Gastroesophageal sphincter (tissue), 4 donors: ENCODE data around the gene OPCML. TPM values are rescaled to one million over a fixed set of nuclear protein-coding genes. Genes with fewer than 3 reads are reported as not detected.

Experiments
- ATAC-seq: fragments of 150-250 bp; one replicate; pipeline ENCODE4 v1.9.1; 2016; ENCODE audit warnings: mild to moderate bottlenecking, moderate library complexity
- H3K27ac ChIP-seq, 4 donors: fragments of 200-600 bp; sonication (generic) in 3 of 4; 1 replicate in 3 of 4; 2 replicates in 1 of 4; pipeline ENCODE4 v1.5.1; 2016 to 2019
- H3K27me3 ChIP-seq: fragments of 200-600 bp; sonication (generic); one replicate; pipeline ENCODE4 v1.5.1; 2019
- H3K36me3 ChIP-seq, 2 donors: fragments of 200-600 bp; sonication (generic); one replicate each; pipeline ENCODE4 v1.5.1; 2019; ENCODE audit warnings: control low read depth in 1 of 2
- H3K4me1 ChIP-seq, 3 donors: fragments of 200-600 bp; sonication (generic); 1 replicate in 2 of 3; 2 replicates in 1 of 3; pipeline ENCODE4 v1.5.1; 2016 to 2019; ENCODE audit warnings: control low read depth in 2 of 3
- H3K4me3 ChIP-seq, 2 donors: fragments of 200-600 bp; sonication (generic); one replicate each; pipeline ENCODE4 v1.5.1; 2019; ENCODE audit warnings: mild to moderate bottlenecking in 1 of 2, moderate library complexity in 1 of 2
- H3K9me3 ChIP-seq, 3 donors: fragments of 200-600 bp; sonication (generic); one replicate each; pipeline ENCODE4 v1.5.1; 2017 to 2019; ENCODE audit warnings: control low read depth in 2 of 3
- CTCF ChIP-seq, 4 experiments: fragments of 200-600 bp in 2 of 4; fragments of 450-650 bp in 2 of 4; sonication (generic) in 1 of 4; IDR thresholded peaks; one replicate each; pipeline ENCODE4 v1.5.1; 2017 to 2019; ENCODE audit warnings: antibody characterized with exemption in 4 of 4, mild to moderate bottlenecking in 2 of 4, moderate library complexity in 2 of 4
- EP300 ChIP-seq: sonication (generic); formaldehyde crosslinking; IDR thresholded peaks from one replicate; pipeline ENCODE4 v1.6.1; 2017; ENCODE audit warnings: antibody characterized with exemption, mild to moderate bottlenecking
- POLR2A ChIP-seq, 2 donors: fragments of 450-650 bp; IDR thresholded peaks; one replicate each; pipeline ENCODE4 v1.6.1; 2017; ENCODE audit warnings: antibody characterized with exemption in 2 of 2, mild to moderate bottlenecking in 2 of 2, moderate library complexity in 1 of 2
- POLR2AphosphoS5 ChIP-seq: sonication (generic); formaldehyde crosslinking; IDR thresholded peaks from one replicate; pipeline ENCODE4 v1.6.1; 2017; ENCODE audit warnings: antibody characterized with exemption
- WGBS, 2 donors: methylation state at CpG; one replicate each; pipeline ENCODE4 v1.1.5; 2018; ENCODE audit warnings: low coverage in 1 of 2; 5-methylcytosine and 5-hydroxymethylcytosine counted together
- total RNA-seq, 4 donors: library from RNA; depleted of rRNA; stranded (reverse); fragments of >200 nt; gene quantifications; one replicate each; pipeline ENCODE4 v1.1.0, GENCODE V29; 2016

Gene OPCML
- total RNA-seq, 4 donors from 2014 or later, result 0.13 to 0.93 (median 0.33) TPM

- H3K4me1 ChIP-seq, result no peaks in the 10 kb centered on the region
- TF ChIP-seq EP300 (no peak), POLR2A (IDR thresholded peaks at IDR 0.05) (no peak), CTCF (IDR thresholded peaks at IDR 0.05) (no peak), POLR2AphosphoS5 (no peak)
- peaks cover 23% of the 10 kb centered on the region for H3K27me3 ChIP-seq
- no peak overlapping the region for H3K4me3 ChIP-seq
- WGBS, 2 donors, result 32 to 35% methylated on average over 1 of the region's 1 CpG
- no peaks in the 10 kb centered on the region for H3K9me3 ChIP-seq
- H3K36me3 ChIP-seq, result no peaks in the 10 kb centered on the region
- H3K27ac ChIP-seq, result no peak overlapping the region
- ATAC-seq, result no peak
Measured at GRCh38 chr11:133020372-133020714, 512.0 kb downstream of the OPCML start.

- H3K4me1 ChIP-seq, result no peaks in the 10 kb centered on the region
- H3K9me3 ChIP-seq, result no peaks in the 10 kb centered on the region
- H3K27me3 ChIP-seq, result peaks cover 23% of the 10 kb centered on the region
- no peaks in the 10 kb centered on the region for H3K36me3 ChIP-seq
- no peak overlapping the region for H3K27ac ChIP-seq
- ATAC-seq, result no peak
- TF ChIP-seq POLR2A (IDR thresholded peaks at IDR 0.05) (no peak), CTCF (IDR thresholded peaks at IDR 0.05) (no peak), EP300 (no peak), POLR2AphosphoS5 (no peak)
- H3K4me3 ChIP-seq, result no peak overlapping the region
- 76 to 91% methylated on average over 6 to 13 of the region's 17 CpGs for WGBS, 2 donors
Measured at GRCh38 chr11:133019545-133020371, 512.5 kb downstream of the OPCML start.

- Histone ChIP-seq H3K4me1 (no peaks in the 10 kb centered on the region), H3K36me3 (no peaks in the 10 kb centered on the region), H3K27ac (no peak overlapping the region), H3K9me3 (no peaks in the 10 kb centered on the region), H3K4me3 (no peak overlapping the region), H3K27me3 (peaks cover 5% of the 10 kb centered on the region)
- TF ChIP-seq POLR2A (IDR thresholded peaks at IDR 0.05) (no peak), EP300 (no peak), CTCF (IDR thresholded peaks at IDR 0.05) (no peak), POLR2AphosphoS5 (no peak)
- no peak for ATAC-seq
- 38 to 40% methylated on average over 1 of the region's 1 CpG for WGBS, 2 donors
Measured at GRCh38 chr11:133015457-133015856, 516.8 kb downstream of the OPCML start.

GRCh38 chr11:133014337-133014736 is 518.0 kb downstream of the OPCML start:
- no peak for TF ChIP-seq POLR2A (IDR thresholded peaks at IDR 0.05)
- no peak for TF ChIP-seq CTCF (IDR thresholded peaks at IDR 0.05)
- no peak for TF ChIP-seq EP300
- TF ChIP-seq POLR2AphosphoS5, result no peak
- H3K36me3 ChIP-seq, result no peaks in the 10 kb centered on the region
- H3K9me3 ChIP-seq, result no peaks in the 10 kb centered on the region
- no peak for ATAC-seq
- H3K27me3 ChIP-seq, result no peaks in the 10 kb centered on the region
- H3K4me3 ChIP-seq, result no peak overlapping the region
- H3K4me1 ChIP-seq, result no peaks in the 10 kb centered on the region
- H3K27ac ChIP-seq, result no peak overlapping the region
- WGBS, 2 donors, result 50 to 67% methylated on average over 1 of the region's 5 CpGs

- ATAC-seq, result no peak
Measured at GRCh38 chr11:133012803-133013202, 519.5 kb downstream of the OPCML start.

More at GRCh38 chr11:133012803-133013202, 519.5 kb downstream of the OPCML start:
- Histone ChIP-seq H3K4me1 (no peaks in the 10 kb centered on the region), H3K4me3 (no peak overlapping the region), H3K36me3 (no peaks in the 10 kb centered on the region), H3K27me3 (peaks cover 8% of the 10 kb centered on the region), H3K9me3 (no peaks in the 10 kb centered on the region), H3K27ac (no peak overlapping the region)
- TF ChIP-seq EP300, result no peak
- no peak for TF ChIP-seq POLR2AphosphoS5
- TF ChIP-seq POLR2A (IDR thresholded peaks at IDR 0.05), result no peak
- TF ChIP-seq CTCF (IDR thresholded peaks at IDR 0.05), result no peak
- 91 to 100% methylated on average over 4 of the region's 4 CpGs for WGBS, 2 donors
